ENCODE data around the gene TSPAN14.

The TSPAN14 gene

GRCh38 chr10:80487791-80488538 lies 33.9 kb downstream of the TSPAN14 start:
- DNase-seq (ENCODE audit: low read depth) = no peak

GRCh38 chr10:80488539-80489066 lies 34.5 kb downstream of the TSPAN14 start:
- no peak for DNase-seq (ENCODE audit: low read depth)

GRCh38 chr10:80489371-80490112 lies 35.4 kb downstream of the TSPAN14 start:
- no peak for DNase-seq (ENCODE audit: low read depth)

DNA sequence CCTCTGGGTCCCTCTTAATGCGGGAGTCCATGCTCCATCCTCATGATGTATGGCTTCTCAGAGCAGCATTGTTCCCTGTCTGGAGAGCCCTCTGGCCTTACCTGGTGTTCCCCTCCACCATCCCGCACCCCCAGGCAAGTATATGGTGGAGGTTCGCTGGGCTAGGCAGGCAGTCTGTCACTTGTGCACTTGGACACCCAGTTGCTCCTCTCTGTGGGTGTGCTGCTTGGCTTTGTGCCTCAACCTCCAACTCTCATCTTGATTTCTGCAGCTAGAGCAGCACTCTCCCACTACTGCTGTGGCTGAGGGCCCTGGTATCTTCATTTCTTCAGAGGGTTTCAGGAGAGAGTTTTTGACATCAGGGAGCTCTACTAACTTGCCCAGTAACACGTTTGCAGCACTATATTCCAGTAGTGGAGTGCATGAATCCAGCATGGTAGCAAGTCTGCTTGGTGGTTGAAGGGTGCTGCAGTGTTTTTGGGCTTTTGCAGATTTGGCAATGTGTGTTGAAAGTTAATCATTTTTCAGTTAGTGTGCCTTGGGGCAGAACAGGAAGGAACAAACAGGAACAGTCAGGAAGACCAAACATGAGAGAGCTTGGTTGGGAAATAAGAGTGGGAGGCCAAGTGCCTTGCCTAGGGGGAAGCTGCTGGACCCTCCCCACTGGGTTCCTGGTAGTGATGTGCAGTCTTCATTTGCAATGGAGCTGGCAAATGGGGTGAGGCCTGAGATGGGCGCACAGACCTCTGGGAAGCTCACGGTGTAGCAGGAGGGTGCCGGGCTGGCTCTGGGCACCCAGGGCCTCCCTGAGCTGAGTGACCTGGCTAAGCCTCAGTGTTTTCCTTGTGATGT lies 37.4 kb downstream of the TSPAN14 start:
- DNase-seq (ENCODE audit: low read depth) = no peak

DNA sequence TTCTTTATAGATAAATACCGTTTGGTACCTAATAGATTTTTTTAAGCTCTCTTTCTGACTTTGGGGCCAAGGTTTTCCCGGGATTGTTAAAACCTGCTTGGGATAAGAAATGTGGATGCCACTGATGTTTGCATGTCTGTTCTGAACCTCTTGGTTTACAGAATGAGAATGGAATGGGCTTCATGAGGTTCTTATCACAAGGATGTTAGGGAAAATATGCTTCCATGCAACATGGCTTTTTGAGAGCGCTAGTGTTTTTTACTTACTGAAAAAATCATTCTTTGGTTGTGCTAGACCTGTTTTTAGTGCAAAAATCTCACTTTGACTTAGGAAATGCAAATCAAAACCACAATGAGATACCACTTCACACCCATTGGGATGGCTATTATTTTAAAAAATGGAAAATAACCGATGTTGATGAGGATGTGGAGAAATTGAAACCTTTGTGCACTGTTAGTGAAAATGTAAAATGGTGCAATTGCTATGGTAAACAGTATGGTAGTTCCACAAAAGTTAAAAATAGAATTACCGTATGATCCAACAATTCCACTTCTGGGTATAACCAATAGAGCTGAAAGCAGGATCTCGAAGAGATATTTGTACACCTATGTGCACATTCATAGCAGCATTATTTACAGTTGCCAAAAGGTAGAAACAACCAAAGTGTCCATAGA lies 38.9 kb downstream of the TSPAN14 start:
- no peak for DNase-seq (ENCODE audit: low read depth)

DNA sequence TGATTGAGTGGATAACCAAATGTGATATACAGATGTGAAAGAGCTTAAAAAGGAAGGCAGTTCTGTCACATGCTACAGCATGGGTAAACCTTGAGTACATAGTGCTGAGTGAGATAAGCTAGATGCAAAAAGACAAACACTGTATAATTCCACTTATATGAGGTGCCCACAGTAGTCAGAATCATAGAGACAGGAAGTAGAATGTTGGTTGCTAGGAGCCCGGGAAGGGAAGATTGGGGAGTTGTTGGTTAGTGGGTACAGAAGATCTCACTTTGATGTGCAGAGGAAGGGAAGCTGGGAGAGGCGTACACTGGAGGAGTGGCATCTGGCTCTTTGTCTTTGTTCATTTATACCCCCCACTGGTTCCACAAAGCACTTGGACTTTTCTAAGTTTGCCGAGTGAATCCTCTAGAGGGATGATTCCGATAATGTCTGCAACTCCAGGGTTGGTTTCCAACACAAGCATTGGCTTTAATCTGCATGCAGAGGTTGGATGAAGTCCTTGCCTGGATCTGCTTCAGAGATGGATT lies 39.5 kb downstream of the TSPAN14 start:
- DNase-seq (ENCODE audit: low read depth) = no peak

DNA sequence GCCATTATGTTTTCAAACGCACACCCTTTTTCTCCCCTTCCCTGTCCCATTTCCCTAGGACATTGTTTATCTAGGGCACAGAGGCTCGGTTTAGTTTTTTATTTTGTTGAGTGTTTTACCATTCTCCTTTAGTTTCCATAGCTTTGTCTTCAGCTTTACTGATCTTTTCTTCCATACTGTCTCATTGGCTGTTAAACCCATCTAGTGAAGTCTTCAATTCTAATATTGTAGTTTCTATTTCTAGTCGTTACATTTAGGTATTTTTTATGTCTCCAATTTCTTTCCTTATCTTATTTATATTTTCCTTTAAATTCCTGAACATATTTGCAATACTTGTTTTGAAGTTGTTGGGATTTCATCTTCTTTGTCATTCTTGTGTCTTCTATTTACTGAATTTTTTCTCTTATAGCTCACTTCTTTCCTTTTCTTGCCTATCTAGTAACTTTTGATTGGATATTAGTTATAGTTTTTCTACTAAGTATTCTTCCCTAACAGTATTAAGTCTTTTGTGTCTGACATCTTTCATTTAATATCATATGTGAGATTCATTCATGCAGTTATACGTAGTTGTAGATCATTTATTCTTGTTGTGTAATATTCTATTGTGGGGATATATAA lies 42.6 kb downstream of the TSPAN14 start:
- DNase-seq (ENCODE audit: low read depth) = no peak

GRCh38 chr10:80497187-80498077 lies 43.3 kb downstream of the TSPAN14 start:
- DNase-seq (ENCODE audit: low read depth) = no peak

GRCh38 chr10:80498078-80498832 lies 44.1 kb downstream of the TSPAN14 start:
- DNase-seq (ENCODE audit: low read depth) = no peak

GRCh38 chr10:80498833-80499741 lies 45.0 kb downstream of the TSPAN14 start:
- peak; percentile 44 for DNase-seq (ENCODE audit: low read depth)

DNA sequence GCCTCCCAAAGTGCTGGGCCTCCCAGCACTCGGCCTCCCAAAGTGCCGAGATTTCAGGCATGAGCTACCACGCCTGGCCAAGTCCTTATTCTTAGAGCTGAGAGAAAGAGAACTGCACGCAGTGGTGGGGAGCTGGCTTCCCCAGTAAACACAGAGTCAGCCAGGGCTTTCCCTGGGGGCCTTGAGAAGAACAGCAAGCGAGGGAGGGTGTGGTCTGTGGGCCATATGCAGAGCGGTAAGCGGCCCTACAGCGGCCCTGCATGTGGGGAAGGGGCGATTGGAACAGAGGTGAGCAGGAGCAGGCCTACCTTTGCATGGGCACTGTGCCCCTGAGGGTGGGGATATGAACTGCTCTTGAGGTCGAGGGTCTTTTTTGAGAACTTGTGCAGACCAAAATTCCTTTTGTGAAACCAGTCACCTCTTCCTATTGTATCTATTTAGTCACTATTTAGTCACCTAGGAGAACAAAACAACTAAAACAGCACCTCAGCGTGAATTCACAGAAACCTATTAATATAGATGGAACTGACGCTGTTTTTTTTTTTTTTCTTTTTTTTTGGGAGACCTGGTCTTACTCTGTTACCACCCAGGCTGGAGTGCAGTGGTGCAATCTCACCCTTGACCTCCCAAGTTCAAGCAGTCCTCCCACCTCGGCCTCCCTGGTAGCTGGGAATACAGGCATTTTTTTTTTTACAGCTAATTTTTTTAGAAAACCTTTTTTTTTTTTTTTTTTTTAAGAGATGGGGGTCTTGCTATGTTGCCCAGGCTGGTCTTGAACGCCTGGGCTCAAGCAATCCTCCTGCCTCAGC lies 46.7 kb downstream of the TSPAN14 start:
- no peak for DNase-seq (ENCODE audit: low read depth)

DNA sequence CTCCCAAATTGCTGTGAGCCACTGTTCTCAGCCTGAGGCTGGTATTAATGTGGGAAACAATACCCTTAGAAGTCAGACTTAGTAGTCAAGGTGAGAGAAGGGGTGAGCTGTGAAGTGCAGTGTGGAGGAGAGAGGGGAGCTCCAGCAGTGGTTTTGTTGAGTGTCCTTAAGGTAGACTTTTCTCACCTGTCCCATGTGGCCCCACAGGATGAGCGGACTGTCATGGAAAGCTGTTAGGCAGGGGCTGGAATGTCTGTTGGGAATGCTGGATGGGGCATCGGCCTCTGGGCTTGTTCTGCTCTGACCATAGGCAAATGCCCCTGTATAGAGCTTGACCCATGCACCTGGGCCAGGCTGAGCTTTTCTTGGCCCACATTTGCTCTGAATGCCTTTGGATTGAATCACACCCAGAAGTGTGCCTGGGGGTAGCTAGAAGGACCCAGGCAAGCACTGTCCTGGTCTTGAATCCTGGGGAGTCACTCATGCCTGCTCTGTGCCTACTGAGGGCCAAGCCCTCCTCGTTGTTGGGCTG lies 47.3 kb downstream of the TSPAN14 start:
- no peak for DNase-seq (ENCODE audit: low read depth)

DNA sequence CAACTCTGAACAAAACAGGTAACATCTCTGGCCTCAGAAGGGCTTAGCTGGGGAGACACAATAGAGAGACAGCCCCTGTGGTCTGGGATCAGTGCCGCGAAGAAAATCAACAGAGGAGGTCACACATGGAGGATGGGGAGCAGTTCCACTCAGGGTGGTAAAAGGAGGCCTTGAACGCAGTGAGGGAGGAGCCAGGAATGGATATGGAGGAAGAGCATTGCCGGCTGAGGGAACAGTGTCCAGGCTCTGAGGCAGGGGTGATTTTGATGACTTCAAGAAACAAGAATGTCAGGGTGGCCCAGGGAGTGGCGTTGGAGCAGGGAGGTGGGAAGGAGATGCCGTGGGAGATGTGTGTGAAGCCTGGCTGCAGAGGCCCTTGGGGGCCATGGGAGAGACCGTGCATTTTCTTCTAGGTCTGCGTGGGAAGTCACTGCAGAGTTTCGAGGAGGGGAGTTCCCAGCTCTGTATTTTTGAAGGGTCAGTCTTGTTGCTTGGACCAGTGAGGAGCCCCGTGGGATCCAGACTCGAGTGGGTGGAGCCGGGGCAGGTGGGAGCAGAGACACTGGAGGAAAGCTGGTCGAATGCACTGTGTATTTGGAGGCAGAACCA lies 47.9 kb downstream of the TSPAN14 start:
- DNase-seq (ENCODE audit: low read depth) = no peak

DNA sequence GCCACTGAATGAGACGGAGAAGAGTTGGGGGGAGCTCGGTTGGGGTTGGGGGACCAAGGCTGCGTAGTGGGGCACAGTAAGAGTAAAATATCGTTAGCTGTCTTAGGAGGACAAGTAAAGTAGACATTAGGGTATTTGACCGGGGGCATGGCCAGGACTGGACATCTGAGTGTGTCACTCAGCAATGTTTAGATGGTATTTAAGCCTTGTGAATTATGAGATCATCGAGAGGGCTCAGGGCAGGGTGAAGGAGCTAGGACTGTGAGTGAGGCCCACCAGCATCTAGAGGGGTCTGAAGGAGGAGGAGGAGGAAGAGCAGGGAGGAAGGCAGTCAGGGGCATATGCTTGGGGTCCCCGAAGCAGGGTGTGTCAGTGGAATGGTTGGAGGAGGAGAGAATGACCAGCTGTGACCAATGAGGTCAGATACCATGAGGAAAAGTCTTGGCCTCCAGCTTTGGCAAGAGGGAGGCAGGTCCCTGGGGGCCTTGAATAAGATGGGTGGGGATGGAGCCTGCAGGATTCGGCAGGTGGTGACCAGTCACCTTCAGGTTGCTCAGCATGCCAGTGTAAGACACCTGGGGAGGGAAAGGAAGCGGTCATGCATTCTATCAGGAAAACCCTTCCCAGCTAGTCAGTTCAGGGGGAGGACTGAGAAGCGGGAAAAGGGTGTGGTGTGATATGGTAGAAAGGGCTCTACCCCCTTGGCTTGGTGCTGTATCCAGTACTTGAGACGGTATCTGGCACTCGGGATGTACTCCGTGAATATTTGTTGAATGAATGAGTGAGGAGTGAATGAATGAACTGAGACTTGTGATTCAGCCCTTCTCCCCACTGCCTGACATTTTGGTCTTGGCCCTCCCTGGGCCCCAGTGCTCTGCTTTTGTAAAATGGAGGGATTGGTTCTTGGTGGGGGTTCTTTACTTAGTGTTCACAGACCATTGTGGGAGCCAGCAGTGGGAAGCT lies 48.8 kb downstream of the TSPAN14 start:
- DNase-seq (ENCODE audit: low read depth) = no peak

DNA sequence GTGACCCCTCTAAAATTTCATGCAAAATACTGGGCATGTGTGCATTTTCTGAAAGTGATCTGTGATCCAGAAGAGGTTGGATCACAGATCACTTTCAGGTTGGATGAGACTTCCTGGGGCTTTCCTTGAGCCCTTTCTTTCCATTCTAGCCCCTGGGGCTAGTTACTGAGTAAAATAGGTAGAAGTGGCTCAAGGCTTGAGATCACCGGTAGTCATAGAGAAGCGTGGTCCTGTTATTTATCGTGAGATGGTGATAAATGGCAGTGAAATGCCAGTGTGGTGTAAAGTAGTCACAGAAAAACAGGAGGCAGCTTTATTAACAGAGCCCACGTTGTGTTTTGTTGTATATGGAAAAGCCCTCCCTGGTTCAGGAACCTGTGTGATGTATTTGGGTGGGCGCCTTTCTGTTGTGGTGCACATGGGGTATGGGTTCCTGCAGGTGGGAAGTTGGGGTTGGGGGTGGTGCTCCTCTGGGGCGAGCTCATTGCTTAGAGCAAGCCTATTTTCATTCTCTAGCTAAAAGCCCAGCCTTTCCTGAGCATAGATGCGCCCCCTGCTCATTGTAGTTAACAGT lies 49.6 kb downstream of the TSPAN14 start:
- DNase-seq (ENCODE audit: low read depth) = no peak
